Neural cell (in vitro differentiated cells): ENCODE results near the gene RALGPS2. TPM values are rescaled to one million over a fixed set of nuclear protein-coding genes. Genes with fewer than 3 reads are reported as not detected.

Source experiments
- H2AFZ ChIP-seq: fragments of 200-600, 300-800 bp; sonication (generic), shearing (Covaris generic); 2 replicates; pipeline ENCODE4 v1.6.0; 2014; ENCODE audit warnings: low read depth, mild to moderate bottlenecking, antibody characterized with exemption, low read length, moderate library complexity
- H3F3A ChIP-seq: fragments of 200-600 bp; shearing (Covaris generic); 2 replicates; pipeline ENCODE4 v1.6.1; 2016; ENCODE audit warnings: mild to moderate bottlenecking, moderate library complexity, mixed read lengths, antibody characterized with exemption, low read length; ENCODE audit not compliant: insufficient read depth, poor library complexity, severe bottlenecking
- H3K27ac ChIP-seq: fragments of 200-600, 300-800 bp; sonication (generic), shearing (Covaris generic); 2 replicates; pipeline ENCODE4 v1.5.1; 2014; ENCODE audit warnings: mild to moderate bottlenecking, low read length, moderate library complexity
- H3K27me3 ChIP-seq: fragments of 300-800, 200-600 bp; sonication (generic), shearing (Covaris generic); 2 replicates; pipeline ENCODE4 v1.6.0; 2014; ENCODE audit warnings: mild to moderate bottlenecking, low read depth, low read length, moderate library complexity; ENCODE audit not compliant: insufficient read depth
- H3K36me3 ChIP-seq: fragments of 300-800, 200-600 bp; sonication (generic), shearing (Covaris generic); 2 replicates; pipeline ENCODE4 v1.5.1; 2014; ENCODE audit warnings: mild to moderate bottlenecking, antibody characterized with exemption, low read length, moderate library complexity; ENCODE audit not compliant: insufficient read depth
- H3K4me2 ChIP-seq: fragments of 300-800, 200-600 bp; sonication (generic), shearing (Covaris generic); 2 replicates; pipeline ENCODE4 v1.6.0; 2014; ENCODE audit warnings: mild to moderate bottlenecking, low read length
- H3K4me3 ChIP-seq: fragments of 300-800, 200-600 bp; sonication (generic), shearing (Covaris generic); 2 replicates; pipeline ENCODE4 v1.5.1; 2014; ENCODE audit warnings: mild to moderate bottlenecking, low read length, moderate library complexity
- H3K79me2 ChIP-seq: fragments of 200-600 bp; shearing (Covaris generic); replicated peaks from 2 replicates; pipeline ENCODE4 v1.6.0; 2014; ENCODE audit warnings: mild to moderate bottlenecking, low read length, moderate library complexity; ENCODE audit not compliant: insufficient read depth
- H3K9ac ChIP-seq: fragments of 300-800, 200-600 bp; sonication (generic), shearing (Covaris generic); 2 replicates; pipeline ENCODE4 v1.6.1; 2016; ENCODE audit warnings: mild to moderate bottlenecking, low read length, mixed read lengths
- H3K9me2 ChIP-seq: fragments of 200-600 bp; shearing (Covaris generic); 2 replicates; pipeline ENCODE4 v1.6.1; 2016; ENCODE audit warnings: mild to moderate bottlenecking, low read length, mixed read lengths; ENCODE audit not compliant: insufficient read depth
- H3K9me3 ChIP-seq: fragments of 200-600, 300-800 bp; sonication (generic), shearing (Covaris generic); 2 replicates; pipeline ENCODE4 v1.6.1; 2016; ENCODE audit warnings: mild to moderate bottlenecking, mixed run types, low read length, moderate library complexity, mixed read lengths
- H4K20me1 ChIP-seq: fragments of 200-600 bp; shearing (Covaris generic); 2 replicates; pipeline ENCODE4 v1.6.1; 2016; ENCODE audit warnings: mild to moderate bottlenecking, mixed run types; ENCODE audit not compliant: insufficient read depth
- EP300 ChIP-seq: fragments of 450-650 bp; conservative IDR thresholded peaks from 2 replicates; pipeline ENCODE4 v1.6.1; 2014; ENCODE audit warnings: antibody characterized with exemption, mild to moderate bottlenecking, moderate library complexity; ENCODE audit not compliant: poor library complexity, severe bottlenecking
- EZH2 ChIP-seq: fragments of 200-600, 300-800 bp; shearing (Covaris generic), sonication (generic); IDR thresholded peaks from 2 replicates; pipeline ENCODE4 v1.6.1; 2014; ENCODE audit warnings: antibody characterized with exemption, low read length, borderline replicate concordance, mild to moderate bottlenecking; ENCODE audit not compliant: insufficient read depth, poor library complexity, severe bottlenecking
- MXI1 ChIP-seq: fragments of 450-650 bp; conservative IDR thresholded peaks from 2 replicates; pipeline ENCODE4 v1.6.1; 2014; ENCODE audit warnings: antibody characterized with exemption, mild to moderate bottlenecking; ENCODE audit not compliant: poor library complexity, severe bottlenecking
- POLR2AphosphoS5 ChIP-seq: IDR thresholded peaks from 2 replicates; pipeline ENCODE4 v1.6.1; 2012
- RAD21 ChIP-seq: fragments of 450-650 bp; conservative IDR thresholded peaks from 2 replicates; pipeline ENCODE4 v1.6.1; 2014; ENCODE audit warnings: antibody characterized with exemption, mild to moderate bottlenecking, moderate library complexity
- SMC3 ChIP-seq: fragments of 450-650 bp; conservative IDR thresholded peaks from 2 replicates; pipeline ENCODE4 v1.6.1; 2014; ENCODE audit warnings: antibody characterized with exemption, mild to moderate bottlenecking, moderate library complexity; ENCODE audit not compliant: poor library complexity
- TAF1 ChIP-seq: IDR thresholded peaks from 2 replicates; pipeline ENCODE4 v1.6.1; 2012; ENCODE audit warnings: low read depth
- polyA plus RNA-seq: library from polyadenylated mRNA; depleted of rRNA; stranded (reverse); fragments of >200 nt; gene quantifications from 2 replicates; pipeline ENCODE4 v1.2.3, GENCODE V29; 2014
- small RNA-seq, 3 experiments: library from RNA; depleted of rRNA; stranded (forward); fragments of <200 nt; gene quantifications; one replicate each; pipeline ENCODE3, GENCODE V24; 2012
- TF ChIP-seq, protein P1 (sequence below): IDR thresholded peaks from 2 replicates; pipeline ENCODE4 v1.6.1; 2012; ENCODE audit warnings: borderline replicate concordance
- TF ChIP-seq, protein P2 (sequence below): fragments of 450-650 bp; IDR thresholded peaks from 2 replicates; pipeline ENCODE4 v1.5.1; 2014; ENCODE audit warnings: antibody characterized with exemption, mild to moderate bottlenecking, moderate library complexity; ENCODE audit not compliant: poor library complexity, severe bottlenecking

The RALGPS2 gene
- polyA plus RNA-seq, 1 donor from 2014 or later: 26.6 TPM

- Histone ChIP-seq H3K4me2 (no peak overlapping the region), H3K9me2 (no peaks in the 10 kb centered on the region), H3K36me3 (no peaks in the 10 kb centered on the region), H3K9me3 (no peaks in the 10 kb centered on the region), H2AFZ (no peak overlapping the region), H3F3A (no peaks in the 10 kb centered on the region), H3K27ac (no peak overlapping the region), H3K27me3 (no peaks in the 10 kb centered on the region), H3K9ac (no peak overlapping the region), H3K4me3 (no peak overlapping the region), H3K79me2 (no peaks in the 10 kb centered on the region), H4K20me1 (no peaks in the 10 kb centered on the region)
- TF ChIP-seq TAF1 (no peak), EZH2 (no peak), SMC3 (no peak), POLR2AphosphoS5 (no peak), EP300 (no peak), RAD21 (no peak), MXI1 (no peak)
- TF ChIP-seq, protein P1, sequence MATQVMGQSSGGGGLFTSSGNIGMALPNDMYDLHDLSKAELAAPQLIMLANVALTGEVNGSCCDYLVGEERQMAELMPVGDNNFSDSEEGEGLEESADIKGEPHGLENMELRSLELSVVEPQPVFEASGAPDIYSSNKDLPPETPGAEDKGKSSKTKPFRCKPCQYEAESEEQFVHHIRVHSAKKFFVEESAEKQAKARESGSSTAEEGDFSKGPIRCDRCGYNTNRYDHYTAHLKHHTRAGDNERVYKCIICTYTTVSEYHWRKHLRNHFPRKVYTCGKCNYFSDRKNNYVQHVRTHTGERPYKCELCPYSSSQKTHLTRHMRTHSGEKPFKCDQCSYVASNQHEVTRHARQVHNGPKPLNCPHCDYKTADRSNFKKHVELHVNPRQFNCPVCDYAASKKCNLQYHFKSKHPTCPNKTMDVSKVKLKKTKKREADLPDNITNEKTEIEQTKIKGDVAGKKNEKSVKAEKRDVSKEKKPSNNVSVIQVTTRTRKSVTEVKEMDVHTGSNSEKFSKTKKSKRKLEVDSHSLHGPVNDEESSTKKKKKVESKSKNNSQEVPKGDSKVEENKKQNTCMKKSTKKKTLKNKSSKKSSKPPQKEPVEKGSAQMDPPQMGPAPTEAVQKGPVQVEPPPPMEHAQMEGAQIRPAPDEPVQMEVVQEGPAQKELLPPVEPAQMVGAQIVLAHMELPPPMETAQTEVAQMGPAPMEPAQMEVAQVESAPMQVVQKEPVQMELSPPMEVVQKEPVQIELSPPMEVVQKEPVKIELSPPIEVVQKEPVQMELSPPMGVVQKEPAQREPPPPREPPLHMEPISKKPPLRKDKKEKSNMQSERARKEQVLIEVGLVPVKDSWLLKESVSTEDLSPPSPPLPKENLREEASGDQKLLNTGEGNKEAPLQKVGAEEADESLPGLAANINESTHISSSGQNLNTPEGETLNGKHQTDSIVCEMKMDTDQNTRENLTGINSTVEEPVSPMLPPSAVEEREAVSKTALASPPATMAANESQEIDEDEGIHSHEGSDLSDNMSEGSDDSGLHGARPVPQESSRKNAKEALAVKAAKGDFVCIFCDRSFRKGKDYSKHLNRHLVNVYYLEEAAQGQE: no peak
- TF ChIP-seq, protein P2, sequence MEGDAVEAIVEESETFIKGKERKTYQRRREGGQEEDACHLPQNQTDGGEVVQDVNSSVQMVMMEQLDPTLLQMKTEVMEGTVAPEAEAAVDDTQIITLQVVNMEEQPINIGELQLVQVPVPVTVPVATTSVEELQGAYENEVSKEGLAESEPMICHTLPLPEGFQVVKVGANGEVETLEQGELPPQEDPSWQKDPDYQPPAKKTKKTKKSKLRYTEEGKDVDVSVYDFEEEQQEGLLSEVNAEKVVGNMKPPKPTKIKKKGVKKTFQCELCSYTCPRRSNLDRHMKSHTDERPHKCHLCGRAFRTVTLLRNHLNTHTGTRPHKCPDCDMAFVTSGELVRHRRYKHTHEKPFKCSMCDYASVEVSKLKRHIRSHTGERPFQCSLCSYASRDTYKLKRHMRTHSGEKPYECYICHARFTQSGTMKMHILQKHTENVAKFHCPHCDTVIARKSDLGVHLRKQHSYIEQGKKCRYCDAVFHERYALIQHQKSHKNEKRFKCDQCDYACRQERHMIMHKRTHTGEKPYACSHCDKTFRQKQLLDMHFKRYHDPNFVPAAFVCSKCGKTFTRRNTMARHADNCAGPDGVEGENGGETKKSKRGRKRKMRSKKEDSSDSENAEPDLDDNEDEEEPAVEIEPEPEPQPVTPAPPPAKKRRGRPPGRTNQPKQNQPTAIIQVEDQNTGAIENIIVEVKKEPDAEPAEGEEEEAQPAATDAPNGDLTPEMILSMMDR: no peak
These were observed 245.1 kb downstream of the RALGPS2 start for GRCh38 chr1:178970184-178970583.

Small RNA genes lying within 50 kb of the gene (small RNA-seq; reads per million reads assigned to genes)
- gene MIR4424: 0 reads per million in 3 experiments
- 0 reads per million in 3 experiments for gene RF00092

Other genes starting within 250 kb of the RALGPS2 start
- gene CLEC20A, start 228.3 kb upstream of the RALGPS2 start, polyA plus RNA-seq: 0.78 TPM in 1 of 2 replicates, not detected in the other
- gene TEX35, start 212.1 kb upstream of the RALGPS2 start, polyA plus RNA-seq: not detected in 2 replicates
- not detected in 2 replicates for gene ANGPTL1, start 145.8 kb downstream of the RALGPS2 start, polyA plus RNA-seq